Measurements from ENCODE around the gene SPDEF. TPM values are rescaled to one million over a fixed set of nuclear protein-coding genes. Genes with fewer than 3 reads are reported as not detected.

The SPDEF gene
- total and polyA plus RNA-seq, 12 donors: 0.06 to 0.14 (median 0.14) TPM; not detected in 8

- H3K27ac ChIP-seq: no peak overlapping the region
- H3K36me3 ChIP-seq (replicated peaks in 1 of 2): no peaks in the 10 kb centered on the region
- H3K4me1 ChIP-seq (replicated peaks in 1 of 2): no peaks in the 10 kb centered on the region
- no peaks in the 10 kb centered on the region for H3K27me3 ChIP-seq
- H3K9me3 ChIP-seq (replicated peaks in 1 of 3): no peaks in the 10 kb centered on the region
- WGBS, 4 donors: 86 to 92% (median 90%) methylated on average over 7 of the region's 7 CpGs
- intact Hi-C loops (cut with DNase I): no loop called here
- DNase-seq: no peak
- no peak for TF ChIP-seq POLR2A (IDR thresholded peaks at IDR 0.05)
- TF ChIP-seq, protein P1, sequence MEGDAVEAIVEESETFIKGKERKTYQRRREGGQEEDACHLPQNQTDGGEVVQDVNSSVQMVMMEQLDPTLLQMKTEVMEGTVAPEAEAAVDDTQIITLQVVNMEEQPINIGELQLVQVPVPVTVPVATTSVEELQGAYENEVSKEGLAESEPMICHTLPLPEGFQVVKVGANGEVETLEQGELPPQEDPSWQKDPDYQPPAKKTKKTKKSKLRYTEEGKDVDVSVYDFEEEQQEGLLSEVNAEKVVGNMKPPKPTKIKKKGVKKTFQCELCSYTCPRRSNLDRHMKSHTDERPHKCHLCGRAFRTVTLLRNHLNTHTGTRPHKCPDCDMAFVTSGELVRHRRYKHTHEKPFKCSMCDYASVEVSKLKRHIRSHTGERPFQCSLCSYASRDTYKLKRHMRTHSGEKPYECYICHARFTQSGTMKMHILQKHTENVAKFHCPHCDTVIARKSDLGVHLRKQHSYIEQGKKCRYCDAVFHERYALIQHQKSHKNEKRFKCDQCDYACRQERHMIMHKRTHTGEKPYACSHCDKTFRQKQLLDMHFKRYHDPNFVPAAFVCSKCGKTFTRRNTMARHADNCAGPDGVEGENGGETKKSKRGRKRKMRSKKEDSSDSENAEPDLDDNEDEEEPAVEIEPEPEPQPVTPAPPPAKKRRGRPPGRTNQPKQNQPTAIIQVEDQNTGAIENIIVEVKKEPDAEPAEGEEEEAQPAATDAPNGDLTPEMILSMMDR (IDR thresholded peaks at IDR 0.05): no peak
- H3K4me3 ChIP-seq: no peak overlapping the region
Measured at GRCh38 chr6:34578445-34579262, 22.5 kb upstream of the SPDEF start.

DNA sequence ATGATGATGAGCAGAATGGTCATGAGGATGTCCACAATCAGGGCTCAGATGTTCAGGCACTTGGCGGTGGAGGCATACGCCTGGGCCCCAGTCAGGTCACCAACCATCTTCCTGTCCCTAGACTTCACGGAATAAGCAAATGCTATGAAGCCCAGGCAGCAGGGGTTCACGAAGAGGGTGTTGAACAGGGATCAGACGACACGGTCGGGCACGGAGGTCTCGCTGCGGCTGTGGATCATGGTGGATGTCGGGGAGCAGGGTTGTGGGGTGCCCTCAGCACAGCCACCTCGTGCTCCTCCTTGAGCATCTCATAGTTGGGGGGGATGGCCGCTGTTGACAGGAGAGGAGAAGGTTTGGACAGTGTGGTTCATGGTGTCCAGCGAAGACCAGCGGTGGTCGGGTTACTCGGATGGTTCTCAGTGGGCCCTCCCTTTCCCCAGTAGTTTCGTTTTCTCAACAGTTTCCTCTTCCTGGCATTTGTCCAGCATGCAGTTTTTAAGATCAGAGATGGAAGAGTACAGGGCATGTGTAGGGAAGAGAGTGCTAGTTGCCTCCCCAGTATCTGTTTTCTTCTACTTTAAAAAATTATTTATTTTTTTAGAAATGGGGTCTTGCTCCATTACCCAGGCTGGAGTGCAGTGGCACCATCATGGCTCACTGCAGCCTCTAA lies 20.3 kb upstream of the SPDEF start:
- no peak for DNase-seq
- Histone ChIP-seq H3K9me3 (replicated peaks in 1 of 3) (no peaks in the 10 kb centered on the region), H3K27me3 (no peaks in the 10 kb centered on the region), H3K4me1 (replicated peaks in 1 of 2) (no peaks in the 10 kb centered on the region), H3K4me3 (no peak overlapping the region), H3K27ac (no peak overlapping the region), H3K36me3 (replicated peaks in 1 of 2) (no peaks in the 10 kb centered on the region)
- no peak for TF ChIP-seq POLR2A (IDR thresholded peaks at IDR 0.05)
- TF ChIP-seq, protein P1 (IDR thresholded peaks at IDR 0.05): no peak
- WGBS, 4 donors: 82 to 88% (median 83%) methylated on average over 16 to 18 of the region's 18 CpGs
- intact Hi-C loops (cut with DNase I): no loop called here

DNA sequence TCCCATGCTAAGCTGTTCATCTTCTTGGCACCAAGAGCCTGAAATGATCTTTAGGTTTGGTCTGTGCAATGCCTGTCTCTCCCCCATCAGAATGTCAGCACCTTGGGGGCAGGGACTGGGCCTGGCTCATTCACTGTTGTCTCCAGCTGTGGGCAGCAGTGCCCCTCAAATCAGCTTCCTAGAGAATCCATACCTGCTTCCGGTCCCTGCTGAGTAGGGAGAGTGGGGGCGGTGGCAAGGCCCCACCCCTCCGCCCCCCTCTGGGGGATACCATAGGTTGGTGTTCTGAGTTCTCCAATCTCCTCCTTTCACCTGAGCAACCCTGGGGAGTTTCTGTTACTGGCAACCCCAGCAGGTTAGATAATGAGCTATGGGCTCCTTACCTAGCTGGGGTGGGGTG lies 19.2 kb upstream of the SPDEF start:
- no peaks in the 10 kb centered on the region for H3K4me1 ChIP-seq (replicated peaks in 1 of 2)
- DNase-seq: no peak
- no peak overlapping the region for H3K27ac ChIP-seq
- no peaks in the 10 kb centered on the region for H3K9me3 ChIP-seq (replicated peaks in 1 of 3)
- WGBS, 4 donors: 60 to 83% (median 72%) methylated on average over 3 of the region's 3 CpGs
- TF ChIP-seq POLR2A (IDR thresholded peaks at IDR 0.05): no peak
- TF ChIP-seq, protein P1 (IDR thresholded peaks at IDR 0.05): no peak
- intact Hi-C loops (cut with DNase I): no loop called here
- H3K36me3 ChIP-seq (replicated peaks in 1 of 2): no peaks in the 10 kb centered on the region
- H3K27me3 ChIP-seq: no peaks in the 10 kb centered on the region
- H3K4me3 ChIP-seq: no peak overlapping the region

GRCh38 chr6:34574647-34575293 lies 18.6 kb upstream of the SPDEF start:
- DNase-seq: no peak
- Histone ChIP-seq H3K4me3 (no peak overlapping the region), H3K27me3 (no peaks in the 10 kb centered on the region), H3K9me3 (replicated peaks in 1 of 3) (no peaks in the 10 kb centered on the region), H3K36me3 (replicated peaks in 1 of 2) (no peaks in the 10 kb centered on the region), H3K27ac (no peak overlapping the region), H3K4me1 (replicated peaks in 1 of 2) (no peaks in the 10 kb centered on the region)
- intact Hi-C loops (cut with DNase I): no loop called here
- TF ChIP-seq, protein P1 (IDR thresholded peaks at IDR 0.05): no peak
- no peak for TF ChIP-seq POLR2A (IDR thresholded peaks at IDR 0.05)
- WGBS, 4 donors: 69 to 85% (median 75%) methylated on average over 6 to 10 of the region's 10 CpGs
